CD4-positive, alpha-beta T cell (primary cell): Measurements from ENCODE around the gene ANXA3. TPM values are rescaled to one million over a fixed set of nuclear protein-coding genes. Genes with fewer than 3 reads are reported as not detected.

Source experiments
- ATAC-seq: fragments of 200-7000 bp; cut with Tn5 transposase; one replicate; pipeline ENCODE4 v1.10.0; 2022; ENCODE audit warnings: mild to moderate bottlenecking; ENCODE audit not compliant: poor library complexity
- CTCF ChIA-PET: fragments of 350-600 bp; sonication (Branson Sonifier 250); formaldehyde crosslinking; loops from one replicate; lab custom pipeline; 2021; ENCODE audit warnings: antibody characterized with exemption, inconsistent platforms; lab: Charles Lee
- POLR2A ChIA-PET: fragments of 350-600 bp; sonication (Branson Sonifier 250); formaldehyde crosslinking; loops from one replicate; lab custom pipeline; 2021; ENCODE audit warnings: antibody characterized with exemption, inconsistent platforms; lab: Charles Lee
- DNase-seq, 14 experiments: peaks; one replicate each; pipeline ENCODE4 v3.0.0-alpha.2; 2013 to 2020; ENCODE audit warnings: mixed read lengths in 2 of 14
- H3K27ac ChIP-seq, 2 donors: one replicate each; pipeline versions ENCODE4 v1.5.1 to v1.7.0; 2013; ENCODE audit warnings: low read length in 2 of 2, low read depth in 1 of 2, mild to moderate bottlenecking in 1 of 2
- H3K27me3 ChIP-seq, 2 experiments: 1 replicate in 1 of 2; 2 replicates in 1 of 2; pipeline versions ENCODE4 v1.6.1 to v1.7.0; 2013; ENCODE audit warnings: low read length in 2 of 2, control low read depth in 1 of 2, mild to moderate bottlenecking in 1 of 2, moderate library complexity in 1 of 2; ENCODE audit not compliant: insufficient read depth in 2 of 2, control insufficient read depth in 1 of 2
- H3K36me3 ChIP-seq: one replicate; pipeline ENCODE4 v1.6.1; 2013; ENCODE audit warnings: low read length, control low read depth; ENCODE audit not compliant: insufficient read depth
- H3K4me1 ChIP-seq: one replicate; pipeline ENCODE4 v1.6.1; 2013; ENCODE audit warnings: low read length, control low read depth; ENCODE audit not compliant: insufficient read depth
- H3K4me3 ChIP-seq: one replicate; pipeline ENCODE4 v1.5.1; 2013; ENCODE audit warnings: mild to moderate bottlenecking, low read length, moderate library complexity
- H3K9me3 ChIP-seq, 2 experiments: 1 replicate in 1 of 2; 2 replicates in 1 of 2; pipeline versions ENCODE4 v1.6.1 to v1.7.0; 2013; ENCODE audit warnings: low read length in 2 of 2, mild to moderate bottlenecking in 2 of 2, control low read depth in 1 of 2, moderate library complexity in 1 of 2; ENCODE audit not compliant: control insufficient read depth in 1 of 2, insufficient read depth in 1 of 2
- H3K27ac Mint-ChIP-seq: one replicate; pipeline ENCODE4 v1.8.0; 2020; ENCODE audit warnings: mixed read lengths
- H3K27me3 Mint-ChIP-seq: one replicate; pipeline ENCODE4 v1.8.0; 2021; ENCODE audit warnings: mixed read lengths
- H3K36me3 Mint-ChIP-seq: one replicate; pipeline ENCODE4 v1.8.0; 2021; ENCODE audit warnings: low read depth, mixed read lengths
- H3K4me1 Mint-ChIP-seq: one replicate; pipeline ENCODE4 v1.8.0; 2021; ENCODE audit warnings: low read depth, mixed read lengths
- H3K4me3 Mint-ChIP-seq: one replicate; pipeline ENCODE4 v1.8.0; 2020; ENCODE audit warnings: mild to moderate bottlenecking, mixed read lengths
- H3K9me3 Mint-ChIP-seq: one replicate; pipeline ENCODE4 v1.8.0; 2020; ENCODE audit warnings: mixed read lengths
- intact Hi-C, 2 experiments: fragments of 100-400 bp; cut with DNase I in 1 of 2; cut with micrococcal nuclease in 1 of 2; formaldehyde crosslinking; loops; one replicate each; pipeline versions ENCODE4 v1.15.1 to v1.9.0; 2023 to 2025; cut with DNase I, micrococcal nuclease
- total RNA-seq, 174 experiments: library from RNA in 2 of 174; stranded (reverse) in 2 of 174; gene quantifications; one replicate each; pipeline ENCODE4 v1.2.3 and lab custom pipeline; 2021 to 2026
- TF ChIP-seq, protein P1 (sequence below): fragments of 200-600 bp; IDR thresholded peaks from one replicate; pipeline ENCODE4 v1.8.0; 2022; ENCODE audit warnings: antibody characterized with exemption, mild to moderate bottlenecking

The ANXA3 gene
- total RNA-seq, 2 experiments from 2014 or later = not detected

DNA sequence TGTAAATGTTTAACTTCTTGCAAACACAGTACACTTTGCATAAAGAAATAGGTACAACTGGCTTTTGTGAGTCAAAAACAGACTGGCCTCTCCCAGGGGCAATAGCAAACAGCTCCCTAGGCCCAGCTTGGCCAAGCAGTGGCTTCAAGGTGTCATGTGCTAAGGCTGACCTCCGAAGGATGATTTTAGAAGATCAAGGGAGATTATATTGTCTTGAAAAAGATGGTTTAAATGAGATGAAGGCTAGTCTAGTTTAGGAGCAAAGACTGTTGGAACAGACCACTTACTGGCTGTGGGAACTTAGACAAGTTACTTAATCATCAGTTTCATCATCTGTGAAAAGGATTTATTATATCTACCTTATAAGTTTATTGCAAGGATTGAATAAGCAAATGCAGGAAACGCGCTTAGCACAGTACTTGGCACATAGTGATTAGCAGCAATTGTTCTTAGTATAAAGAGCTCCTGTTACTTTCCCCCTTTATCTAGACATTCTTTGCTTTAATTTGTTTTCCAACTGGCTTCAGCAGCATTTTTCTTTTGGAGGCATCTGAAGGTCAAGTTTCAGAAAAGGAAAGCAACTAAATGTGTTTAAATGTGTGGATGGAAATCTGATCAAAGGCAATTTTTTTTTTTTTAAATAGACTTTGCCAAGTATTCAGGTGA, 17.2 kb downstream of the ANXA3 start:
- ChIA-PET CTCF (no interaction called here), POLR2A (no interaction called here)
- ATAC-seq (no peak), DNase-seq (no peak)
- Mint-ChIP-seq H3K9me3 (no peaks in the 10 kb centered on the region), H3K36me3 (no peaks in the 10 kb centered on the region), H3K4me3 (no peak overlapping the region), H3K4me1 (no peaks in the 10 kb centered on the region), H3K27ac (no peak overlapping the region), H3K27me3 (peaks cover under 1% of the 10 kb centered on the region)
- H3K9me3 ChIP-seq = no peaks in the 10 kb centered on the region
- no peaks in the 10 kb centered on the region for H3K4me1 ChIP-seq
- peaks cover 0 to 5% of the 10 kb centered on the region in 2 experiments for H3K27me3 ChIP-seq
- H3K27ac ChIP-seq = no peak overlapping the region
- no peaks in the 10 kb centered on the region for H3K36me3 ChIP-seq
- H3K4me3 ChIP-seq = no peak overlapping the region
- TF ChIP-seq, protein P1, sequence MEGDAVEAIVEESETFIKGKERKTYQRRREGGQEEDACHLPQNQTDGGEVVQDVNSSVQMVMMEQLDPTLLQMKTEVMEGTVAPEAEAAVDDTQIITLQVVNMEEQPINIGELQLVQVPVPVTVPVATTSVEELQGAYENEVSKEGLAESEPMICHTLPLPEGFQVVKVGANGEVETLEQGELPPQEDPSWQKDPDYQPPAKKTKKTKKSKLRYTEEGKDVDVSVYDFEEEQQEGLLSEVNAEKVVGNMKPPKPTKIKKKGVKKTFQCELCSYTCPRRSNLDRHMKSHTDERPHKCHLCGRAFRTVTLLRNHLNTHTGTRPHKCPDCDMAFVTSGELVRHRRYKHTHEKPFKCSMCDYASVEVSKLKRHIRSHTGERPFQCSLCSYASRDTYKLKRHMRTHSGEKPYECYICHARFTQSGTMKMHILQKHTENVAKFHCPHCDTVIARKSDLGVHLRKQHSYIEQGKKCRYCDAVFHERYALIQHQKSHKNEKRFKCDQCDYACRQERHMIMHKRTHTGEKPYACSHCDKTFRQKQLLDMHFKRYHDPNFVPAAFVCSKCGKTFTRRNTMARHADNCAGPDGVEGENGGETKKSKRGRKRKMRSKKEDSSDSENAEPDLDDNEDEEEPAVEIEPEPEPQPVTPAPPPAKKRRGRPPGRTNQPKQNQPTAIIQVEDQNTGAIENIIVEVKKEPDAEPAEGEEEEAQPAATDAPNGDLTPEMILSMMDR = no peak
- intact Hi-C loops = no loop called here

GRCh38 chr4:78569306-78569821, 17.8 kb downstream of the ANXA3 start:
- TF ChIP-seq, protein P1 = no peak
- POLR2A ChIA-PET = no interaction called here
- Mint-ChIP-seq H3K36me3 (no peaks in the 10 kb centered on the region), H3K9me3 (no peaks in the 10 kb centered on the region), H3K27me3 (peaks cover 6% of the 10 kb centered on the region), H3K4me1 (no peaks in the 10 kb centered on the region), H3K27ac (no peak overlapping the region), H3K4me3 (no peak overlapping the region)
- Histone ChIP-seq H3K27me3 (peaks cover 0 to 5% of the 10 kb centered on the region in 2 experiments), H3K36me3 (no peaks in the 10 kb centered on the region), H3K4me1 (no peaks in the 10 kb centered on the region), H3K9me3 (no peaks in the 10 kb centered on the region), H3K27ac (no peak overlapping the region), H3K4me3 (no peak overlapping the region)
- CTCF ChIA-PET = no interaction called here
- ATAC-seq (no peak), DNase-seq (no peak)
- intact Hi-C loops = no loop called here

DNA sequence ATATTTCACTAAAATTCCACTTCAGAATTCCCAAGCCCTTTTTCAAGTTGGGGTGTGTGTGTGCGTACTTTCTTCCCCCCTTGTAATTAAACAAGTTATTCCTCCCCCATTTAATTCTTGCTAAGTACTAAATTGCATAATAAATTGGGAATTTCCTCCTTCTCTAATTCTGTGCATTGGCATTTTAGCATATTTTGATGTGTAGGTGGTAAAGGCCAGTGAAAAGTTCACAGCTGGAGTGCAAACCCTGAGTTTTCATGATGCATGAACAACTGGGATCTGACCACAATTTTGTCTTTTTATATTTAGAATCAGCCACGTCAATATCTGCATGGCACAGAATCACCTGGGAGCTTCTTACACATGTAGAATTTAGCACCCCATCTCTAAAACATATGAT, 18.5 kb downstream of the ANXA3 start:
- no peak overlapping the region for H3K27ac ChIP-seq
- Mint-ChIP-seq H3K4me1 (no peaks in the 10 kb centered on the region), H3K9me3 (no peaks in the 10 kb centered on the region), H3K27me3 (peaks cover 7% of the 10 kb centered on the region), H3K4me3 (no peak overlapping the region), H3K27ac (no peak overlapping the region), H3K36me3 (no peaks in the 10 kb centered on the region)
- DNase-seq = no peak
- ChIA-PET CTCF (no interaction called here), POLR2A (no interaction called here)
- no peak for ATAC-seq
- H3K27me3 ChIP-seq = peaks cover 0 to 5% of the 10 kb centered on the region in 2 experiments
- no peak overlapping the region for H3K4me3 ChIP-seq
- TF ChIP-seq, protein P1 = no peak
- H3K9me3 ChIP-seq = no peaks in the 10 kb centered on the region
- intact Hi-C loops = no loop called here
- no peaks in the 10 kb centered on the region for H3K36me3 ChIP-seq
- H3K4me1 ChIP-seq = no peaks in the 10 kb centered on the region
